PC-3 (cell line): ENCODE data around the gene ZNF483.

Experiments used
- EZH2 ChIP-seq: fragments of 300-600 bp; sonication (generic); IDR thresholded peaks from one replicate; pipeline ENCODE4 v1.6.1; 2017; ENCODE audit warnings: antibody characterized with exemption, mild to moderate bottlenecking, low read length; ENCODE audit not compliant: unreplicated experiment
- TF ChIP-seq, protein P1 (sequence below): fragments of 300-600 bp; sonication (generic); conservative IDR thresholded peaks from 2 replicates; pipeline ENCODE4 v1.5.1; 2017; ENCODE audit warnings: antibody characterized with exemption, low read depth, mild to moderate bottlenecking, low read length

DNA sequence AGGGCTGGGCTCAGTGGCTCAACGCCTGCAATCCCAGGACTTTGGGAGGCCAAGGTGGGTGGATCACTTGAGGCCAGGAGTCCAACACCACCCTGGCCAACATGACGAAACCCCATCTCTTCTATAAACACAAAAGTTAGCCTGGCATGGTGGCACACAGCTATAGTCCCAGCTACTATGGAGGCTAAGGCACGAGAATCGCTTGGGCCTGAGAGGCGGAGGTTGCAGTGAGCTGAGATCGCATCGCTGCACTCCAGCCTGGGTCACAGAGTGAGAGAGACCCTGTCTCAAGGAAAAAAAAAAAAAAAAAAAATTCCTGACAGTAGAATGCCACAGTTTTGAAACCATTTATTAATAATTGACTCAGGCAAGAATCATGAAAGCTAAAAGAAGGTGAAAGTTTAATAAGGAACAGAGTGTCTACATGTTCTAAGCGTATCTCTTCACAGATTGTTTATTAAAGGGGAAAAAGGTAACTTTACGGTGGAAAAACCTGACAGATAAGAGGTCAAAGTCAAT lies 80.1 kb downstream of the ZNF483 start:
- TF ChIP-seq, protein P1, sequence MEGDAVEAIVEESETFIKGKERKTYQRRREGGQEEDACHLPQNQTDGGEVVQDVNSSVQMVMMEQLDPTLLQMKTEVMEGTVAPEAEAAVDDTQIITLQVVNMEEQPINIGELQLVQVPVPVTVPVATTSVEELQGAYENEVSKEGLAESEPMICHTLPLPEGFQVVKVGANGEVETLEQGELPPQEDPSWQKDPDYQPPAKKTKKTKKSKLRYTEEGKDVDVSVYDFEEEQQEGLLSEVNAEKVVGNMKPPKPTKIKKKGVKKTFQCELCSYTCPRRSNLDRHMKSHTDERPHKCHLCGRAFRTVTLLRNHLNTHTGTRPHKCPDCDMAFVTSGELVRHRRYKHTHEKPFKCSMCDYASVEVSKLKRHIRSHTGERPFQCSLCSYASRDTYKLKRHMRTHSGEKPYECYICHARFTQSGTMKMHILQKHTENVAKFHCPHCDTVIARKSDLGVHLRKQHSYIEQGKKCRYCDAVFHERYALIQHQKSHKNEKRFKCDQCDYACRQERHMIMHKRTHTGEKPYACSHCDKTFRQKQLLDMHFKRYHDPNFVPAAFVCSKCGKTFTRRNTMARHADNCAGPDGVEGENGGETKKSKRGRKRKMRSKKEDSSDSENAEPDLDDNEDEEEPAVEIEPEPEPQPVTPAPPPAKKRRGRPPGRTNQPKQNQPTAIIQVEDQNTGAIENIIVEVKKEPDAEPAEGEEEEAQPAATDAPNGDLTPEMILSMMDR, result no peak
- TF ChIP-seq EZH2, result no peak
